H1 (cell line): ENCODE results near the gene AKTIP.

Experiments used
- JUND ChIP-seq: IDR thresholded peaks from 2 replicates; pipeline ENCODE4 v1.6.1; 2011; ENCODE audit warnings: mild to moderate bottlenecking, improper control_type of control experiment, low read length
- TBP ChIP-seq: IDR thresholded peaks from 2 replicates; pipeline ENCODE4 v1.6.1; 2011; ENCODE audit warnings: low read depth, low read length, improper control_type of control experiment
- TF ChIP-seq, protein P1 (sequence below): IDR thresholded peaks from 2 replicates; pipeline ENCODE4 v1.6.1; 2012; ENCODE audit warnings: low read length, inconsistent platforms

DNA sequence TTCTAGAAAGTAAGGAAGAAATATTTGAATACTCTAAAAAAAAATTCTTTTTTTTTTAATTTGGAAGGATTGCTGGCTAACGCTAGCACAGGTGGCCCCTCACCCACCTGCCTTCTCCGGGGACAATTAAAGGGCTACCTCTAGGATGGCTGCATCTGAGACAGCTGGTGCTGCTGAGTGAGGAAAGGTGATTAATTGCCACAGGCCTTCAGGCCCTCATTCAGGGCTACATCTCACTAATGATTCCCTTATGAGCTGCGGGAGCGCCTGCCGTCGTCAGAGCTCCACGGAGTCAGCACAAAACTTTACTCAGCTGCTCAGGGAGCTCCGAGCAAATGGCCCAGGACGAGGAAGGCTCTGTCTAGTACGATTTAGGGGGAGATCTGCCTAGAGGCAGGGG is 27.0 kb upstream of the AKTIP start:
- no peak for TF ChIP-seq JUND
- TF ChIP-seq TBP, result no peak
- TF ChIP-seq, protein P1, sequence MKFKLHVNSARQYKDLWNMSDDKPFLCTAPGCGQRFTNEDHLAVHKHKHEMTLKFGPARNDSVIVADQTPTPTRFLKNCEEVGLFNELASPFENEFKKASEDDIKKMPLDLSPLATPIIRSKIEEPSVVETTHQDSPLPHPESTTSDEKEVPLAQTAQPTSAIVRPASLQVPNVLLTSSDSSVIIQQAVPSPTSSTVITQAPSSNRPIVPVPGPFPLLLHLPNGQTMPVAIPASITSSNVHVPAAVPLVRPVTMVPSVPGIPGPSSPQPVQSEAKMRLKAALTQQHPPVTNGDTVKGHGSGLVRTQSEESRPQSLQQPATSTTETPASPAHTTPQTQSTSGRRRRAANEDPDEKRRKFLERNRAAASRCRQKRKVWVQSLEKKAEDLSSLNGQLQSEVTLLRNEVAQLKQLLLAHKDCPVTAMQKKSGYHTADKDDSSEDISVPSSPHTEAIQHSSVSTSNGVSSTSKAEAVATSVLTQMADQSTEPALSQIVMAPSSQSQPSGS, result no peak
